SIG-M5 treated with dmso at 0.1 percent for 504 hours (cell line): Measurements from ENCODE around the gene SCYGR4.

Source experiments
- DNase-seq: peaks from one replicate; lab custom pipeline; 2025; ENCODE audit not compliant: unreplicated experiment; lab: John Stamatoyannopoulos, UW

The SCYGR4 gene

DNA sequence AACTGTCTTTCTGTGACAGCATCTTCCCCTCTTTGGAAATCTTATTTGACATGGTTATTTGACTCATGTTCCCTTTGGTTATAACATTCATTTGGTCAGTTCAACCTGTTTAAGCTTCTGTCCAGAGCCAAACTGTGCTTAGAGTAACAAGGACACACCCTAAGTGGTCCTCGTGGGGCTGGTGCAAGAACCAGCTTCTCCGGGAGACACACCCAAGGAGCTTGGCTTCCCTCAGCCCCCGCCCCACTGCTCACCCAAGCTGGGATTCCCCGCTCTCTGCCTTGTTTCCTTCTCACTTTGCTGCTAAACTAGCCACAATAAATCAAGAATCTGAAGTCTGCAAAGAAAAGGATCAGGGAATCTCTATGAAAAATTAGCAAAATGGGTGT, 4.0 kb upstream of the SCYGR4 start:
- DNase-seq, result no peak

DNA sequence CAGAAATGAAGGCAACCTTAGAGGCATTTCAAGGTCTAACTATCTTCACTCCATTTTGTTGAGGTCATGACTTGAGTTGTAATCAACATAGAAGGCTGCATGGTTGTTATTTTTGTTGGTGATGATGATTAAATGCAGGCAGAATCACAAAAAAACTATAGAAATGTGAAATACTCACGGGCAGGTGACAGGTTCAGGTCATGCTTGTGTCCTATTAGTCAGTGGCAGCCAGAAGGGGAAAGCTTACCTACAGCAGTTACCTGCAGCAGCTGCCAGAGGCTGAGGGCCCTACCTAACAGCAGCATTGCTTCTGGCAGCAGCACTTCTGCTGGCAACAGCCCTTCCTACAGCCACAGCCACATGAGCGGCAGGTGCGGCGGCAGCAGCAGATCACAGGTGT, 3.1 kb upstream of the SCYGR4 start:
- DNase-seq, result no peak

DNA sequence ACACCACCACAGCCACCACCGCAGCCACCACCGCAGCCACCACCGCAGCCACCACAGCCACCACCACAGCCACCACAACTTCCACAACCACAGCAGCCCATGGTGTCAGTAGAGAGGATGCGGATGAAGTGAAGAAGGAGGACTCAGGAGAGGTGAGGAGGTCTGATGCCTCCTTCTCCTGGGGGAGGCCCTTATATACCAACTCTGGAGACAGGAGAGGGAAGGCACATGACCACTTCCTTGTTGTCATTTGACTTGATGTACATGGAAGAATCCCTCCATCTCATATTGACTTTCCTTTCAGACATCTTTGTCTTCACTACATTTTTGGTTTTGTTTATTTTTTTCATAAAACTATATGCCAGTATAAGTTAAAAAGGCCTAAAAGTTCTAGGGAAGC, 2.6 kb upstream of the SCYGR4 start, which contains the start of gene SCYGR3:
TSS of gene SCYGR3 (minus strand) at position 101 of the 400 bp plus-strand sequence. CDS start at position 101, 0 bp downstream.
- no peak for DNase-seq

DNA sequence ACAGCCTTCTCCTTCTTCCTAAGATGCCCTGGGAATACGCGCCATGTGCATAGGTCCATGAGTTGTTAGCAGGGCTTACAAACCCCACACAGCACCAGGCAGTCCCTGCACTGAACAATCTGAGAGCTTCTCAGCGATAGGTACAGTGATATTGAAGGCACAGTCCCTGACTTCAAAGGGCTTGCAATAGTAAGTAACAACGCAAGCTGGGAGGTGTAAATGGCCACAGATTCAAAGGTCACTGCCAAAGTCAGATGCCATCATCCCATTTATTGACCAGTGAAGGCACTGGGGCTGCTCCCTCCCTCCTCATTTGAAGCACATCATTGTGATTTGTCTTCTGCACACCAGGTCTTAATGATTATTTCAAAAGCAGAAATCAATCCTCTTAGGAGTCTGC, 2.1 kb upstream of the SCYGR4 start:
- DNase-seq, result no peak

DNA sequence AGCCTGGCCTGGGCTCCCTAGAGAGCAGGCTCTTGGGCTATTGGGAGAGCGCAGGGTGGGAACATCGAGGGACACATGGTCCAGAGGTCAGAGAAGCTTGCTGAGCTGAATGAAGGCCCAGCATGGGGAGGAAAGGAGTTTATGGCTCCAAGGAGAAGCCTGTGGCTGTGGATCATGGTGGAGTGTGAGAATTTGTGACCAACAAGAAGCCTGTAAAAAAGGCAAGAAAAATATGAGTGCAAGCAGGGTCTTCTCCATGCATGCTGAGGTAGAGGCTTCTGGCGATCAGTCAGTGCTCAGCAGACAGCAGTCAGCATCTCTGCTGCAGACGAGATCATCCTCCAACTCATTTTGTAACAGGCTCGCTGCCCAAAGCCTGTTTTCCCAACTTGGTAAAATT, 1.4 kb upstream of the SCYGR4 start:
- DNase-seq, result no peak

DNA sequence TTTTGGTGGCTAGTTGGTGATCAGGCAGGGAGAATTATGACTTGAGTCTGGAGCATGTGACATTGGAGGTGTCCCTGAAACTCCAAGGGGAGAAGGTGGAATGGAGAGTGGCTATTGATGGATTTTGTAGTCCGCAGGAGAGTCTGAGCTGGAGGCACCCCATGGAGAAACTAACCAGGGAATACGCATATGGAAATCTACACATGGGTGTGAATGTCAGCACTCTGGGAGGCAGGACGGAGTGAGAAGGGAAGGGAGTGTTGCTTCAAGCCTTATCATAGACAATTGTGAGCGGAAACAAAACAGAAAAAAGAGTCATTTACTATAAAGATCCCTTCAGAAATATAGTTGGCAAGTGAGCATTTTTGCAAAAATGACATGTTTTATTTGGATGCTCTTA, 667 bp upstream of the SCYGR4 start:
- no peak for DNase-seq

DNA sequence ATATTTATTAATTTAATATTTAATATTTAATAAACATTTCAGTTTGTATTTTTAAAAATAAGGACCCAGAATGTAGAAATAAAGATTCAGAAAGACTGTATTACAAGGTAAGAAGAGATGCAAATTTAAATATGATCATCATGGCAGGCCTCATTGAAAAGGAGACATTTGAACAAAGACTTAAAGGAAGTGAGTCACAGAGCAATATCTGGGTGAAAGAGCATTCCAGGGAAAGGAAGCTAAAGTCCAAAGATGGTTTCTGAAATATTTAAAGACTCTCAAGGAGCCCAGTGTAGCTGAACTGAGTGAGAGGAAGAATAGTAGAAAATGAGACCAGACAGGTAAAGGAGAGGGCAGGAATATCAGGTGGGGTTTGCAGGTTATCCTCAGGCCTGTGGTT, 5.9 kb downstream of the SCYGR4 start:
- no peak for DNase-seq

DNA sequence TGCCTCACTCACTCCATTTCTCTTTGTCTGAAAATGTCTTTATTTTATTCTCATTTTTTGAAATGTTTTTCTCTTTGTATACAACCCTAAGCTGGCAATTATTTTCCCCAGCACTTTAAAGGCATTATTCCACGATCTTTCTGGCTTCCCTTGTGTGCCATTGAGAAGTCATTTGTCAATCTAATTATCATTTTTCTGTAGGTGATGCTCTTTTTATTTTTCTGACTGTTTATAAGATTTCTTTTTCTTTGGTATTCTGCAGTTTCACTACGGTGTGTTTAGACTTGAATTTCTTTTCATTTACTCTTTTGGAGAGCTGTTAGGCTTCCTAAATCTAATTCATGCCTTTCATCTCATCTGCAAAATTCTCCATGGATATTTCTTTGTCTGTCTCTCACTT, 8.1 kb downstream of the SCYGR4 start:
- DNase-seq, result no peak

DNA sequence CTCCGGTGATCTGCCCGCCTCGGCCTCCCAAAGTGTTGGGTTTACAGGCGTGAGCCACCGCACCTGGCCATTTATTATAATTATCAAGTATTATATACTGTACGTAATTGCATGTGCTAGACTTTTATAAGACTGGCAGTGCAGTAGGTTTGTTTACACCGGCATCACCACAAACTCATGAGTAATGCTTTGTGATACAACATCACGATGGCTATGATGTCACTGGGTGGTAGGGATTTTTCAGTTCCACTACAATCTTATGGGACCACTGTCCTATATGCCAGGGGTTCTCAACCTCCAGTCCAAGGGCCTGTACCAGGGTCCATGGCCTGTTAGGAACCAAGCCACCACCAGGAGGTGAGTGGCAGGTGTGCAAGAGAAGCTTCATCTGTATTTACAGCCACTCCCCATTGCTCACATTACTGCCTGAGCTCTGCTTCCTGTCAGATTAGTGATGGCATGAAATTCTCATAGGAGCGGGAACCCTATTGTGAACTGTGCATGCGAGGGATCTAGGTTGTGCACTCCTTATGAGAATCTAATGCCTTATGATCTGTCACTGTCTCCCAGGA, 9.4 kb downstream of the SCYGR4 start:
- no peak for DNase-seq

DNA sequence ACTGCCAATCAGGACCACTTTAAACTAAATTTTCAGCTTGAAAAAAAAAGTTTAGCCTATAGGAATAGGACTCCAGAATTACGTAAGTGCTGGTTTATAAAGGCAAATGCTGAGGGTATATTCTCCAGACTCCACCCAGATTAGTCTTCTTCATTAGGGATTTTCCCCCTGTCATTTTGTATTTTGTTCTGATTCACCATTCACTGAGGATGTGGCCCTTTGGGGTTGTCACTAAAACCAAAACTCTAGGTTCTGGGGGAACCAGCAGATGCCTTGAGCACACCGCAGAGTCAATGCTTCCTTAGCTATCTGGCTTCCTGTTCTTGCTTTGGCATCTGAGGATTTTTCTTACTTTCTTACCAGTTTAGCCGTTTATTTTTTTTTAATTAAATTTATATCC, 10.5 kb downstream of the SCYGR4 start:
- DNase-seq, result no peak

DNA sequence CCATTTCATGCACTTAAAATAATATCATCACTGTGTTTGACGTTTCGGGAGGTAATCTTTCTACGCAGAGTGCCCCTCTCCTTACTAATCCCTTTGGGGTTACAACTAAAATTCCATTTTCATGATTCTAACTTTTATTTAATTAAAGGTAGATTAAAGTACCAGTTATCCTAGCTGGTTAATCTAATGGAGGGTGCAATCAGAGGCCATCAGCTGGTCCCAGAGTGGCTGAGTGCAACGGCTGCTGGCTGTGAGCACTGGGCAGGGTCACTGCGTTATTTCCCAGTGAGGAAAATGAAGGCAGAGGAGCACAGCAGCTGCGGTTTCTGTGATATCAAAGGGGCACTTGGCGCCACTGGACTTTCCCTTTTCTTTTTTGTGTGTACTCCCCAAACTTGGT, 12.1 kb downstream of the SCYGR4 start:
- DNase-seq, result no peak

DNA sequence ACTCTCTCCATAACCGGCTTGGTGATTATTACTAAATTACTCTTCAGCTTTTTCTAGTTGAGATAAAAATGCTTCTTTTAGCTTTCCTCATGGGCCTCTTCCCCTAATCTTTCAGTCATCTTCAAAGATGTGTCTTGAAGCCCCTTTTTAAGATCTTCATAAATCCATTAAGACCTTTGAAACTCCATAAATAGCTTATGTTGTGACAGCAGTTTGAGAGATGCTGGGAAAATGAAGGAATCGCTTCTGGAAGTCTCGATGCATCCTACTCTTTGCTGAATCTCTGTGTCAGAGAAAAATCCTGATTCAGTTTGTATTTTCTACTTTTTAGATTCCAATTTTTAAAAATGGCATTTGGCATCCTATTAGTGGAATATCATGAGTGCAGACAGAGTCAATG, 13.0 kb downstream of the SCYGR4 start:
- no peak for DNase-seq

DNA sequence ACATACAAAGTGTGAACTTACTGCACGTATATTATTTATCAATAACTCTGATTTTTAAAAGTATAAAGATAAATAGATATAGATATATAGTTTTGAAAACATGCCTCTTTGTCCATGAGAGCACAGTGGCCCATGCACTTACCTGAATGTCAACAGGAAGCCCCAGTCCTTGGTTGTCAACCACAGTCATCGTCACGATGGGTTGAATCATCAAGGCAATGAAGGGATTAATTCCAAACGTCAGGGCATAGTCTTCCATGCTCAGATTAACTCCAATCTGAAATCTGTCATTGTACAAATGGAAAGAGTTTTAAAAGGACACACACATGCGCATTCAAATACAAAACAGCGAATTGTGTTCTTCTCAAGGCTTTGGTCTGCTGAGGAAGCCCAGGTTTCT, 15.5 kb downstream of the SCYGR4 start:
- no peak for DNase-seq

DNA sequence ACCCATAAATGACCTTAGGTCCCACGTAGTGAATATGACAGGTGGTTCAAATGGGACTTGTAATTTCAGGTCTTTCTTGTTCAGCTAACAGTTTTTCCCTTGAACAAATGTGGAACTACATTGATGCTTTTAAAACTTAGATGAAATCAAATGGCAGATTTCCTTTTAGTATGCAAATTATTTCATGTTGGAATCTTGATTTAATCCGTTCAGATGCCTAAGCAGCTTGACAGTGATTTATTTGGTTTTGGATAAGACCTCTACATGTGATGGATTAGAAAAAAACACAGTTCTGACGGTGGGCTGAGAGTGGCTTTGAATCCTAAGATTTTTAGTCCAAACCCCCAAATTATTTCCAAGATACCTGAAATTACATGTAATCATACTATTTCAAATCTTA, 16.9 kb downstream of the SCYGR4 start:
- DNase-seq, result no peak

DNA sequence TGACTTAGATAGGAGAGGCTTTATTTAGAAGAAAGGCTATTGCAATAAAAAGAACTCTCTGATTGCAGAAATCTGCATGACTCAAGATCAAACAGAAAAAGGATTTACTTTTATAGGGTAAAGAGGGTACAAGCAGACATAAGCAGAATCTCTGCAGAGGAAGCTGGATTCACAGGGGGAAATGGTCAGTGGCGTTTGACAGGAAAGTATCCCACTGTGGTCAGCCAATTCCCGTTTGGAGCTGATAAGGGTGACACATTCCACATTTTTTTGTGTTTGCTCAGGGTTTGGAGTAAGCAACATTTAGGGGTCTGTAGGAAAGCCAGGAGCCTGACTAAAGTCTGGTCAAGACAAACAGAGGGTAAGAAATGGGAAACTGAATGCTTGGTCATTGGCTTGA, 25.4 kb downstream of the SCYGR4 start:
- DNase-seq, result no peak

DNA sequence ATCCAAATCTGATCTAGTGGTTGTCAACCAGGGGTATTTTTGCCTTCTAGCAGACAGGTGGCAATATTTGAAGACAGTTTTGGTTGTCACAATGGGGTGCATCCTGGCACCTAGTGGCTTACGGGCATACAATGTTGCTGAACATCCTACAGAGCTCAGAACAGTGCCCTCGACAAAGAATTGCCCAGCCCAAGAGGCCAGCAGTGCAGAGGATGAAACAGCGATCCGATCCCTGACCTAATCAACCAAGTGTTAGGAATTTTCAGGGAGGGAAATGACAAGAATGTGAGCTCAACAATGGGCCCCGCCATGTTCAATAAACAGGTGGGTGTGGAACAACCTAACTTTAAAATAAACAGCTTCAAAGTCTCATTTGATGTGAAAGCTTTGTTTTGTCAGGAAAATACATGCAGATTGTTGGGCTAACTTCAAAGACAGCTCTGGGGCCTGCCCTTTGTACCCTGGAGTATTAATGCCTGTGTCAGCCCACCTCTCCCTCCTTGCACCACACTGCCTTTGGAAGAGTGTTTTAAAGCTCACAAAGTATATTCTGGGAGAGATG, 26.8 kb downstream of the SCYGR4 start:
- no peak for DNase-seq

DNA sequence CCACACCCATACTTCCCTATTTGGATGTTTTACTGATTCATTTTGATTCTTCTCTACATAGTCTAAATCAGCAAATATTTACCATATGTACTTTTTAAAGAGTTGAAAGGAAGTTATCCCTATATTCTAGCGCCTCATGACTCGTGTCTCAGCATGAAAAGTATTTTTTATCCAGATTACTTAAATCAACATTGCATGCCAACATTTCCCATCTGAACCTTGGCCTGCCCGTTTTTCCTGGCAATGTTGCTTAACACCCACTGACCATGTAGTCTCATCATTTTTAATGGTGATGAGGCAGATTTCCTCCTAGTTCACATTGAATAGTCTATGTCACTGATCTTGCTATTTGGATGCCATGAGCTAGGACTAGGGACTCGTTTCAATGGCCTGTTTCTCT, 36.1 kb downstream of the SCYGR4 start:
- DNase-seq, result no peak

DNA sequence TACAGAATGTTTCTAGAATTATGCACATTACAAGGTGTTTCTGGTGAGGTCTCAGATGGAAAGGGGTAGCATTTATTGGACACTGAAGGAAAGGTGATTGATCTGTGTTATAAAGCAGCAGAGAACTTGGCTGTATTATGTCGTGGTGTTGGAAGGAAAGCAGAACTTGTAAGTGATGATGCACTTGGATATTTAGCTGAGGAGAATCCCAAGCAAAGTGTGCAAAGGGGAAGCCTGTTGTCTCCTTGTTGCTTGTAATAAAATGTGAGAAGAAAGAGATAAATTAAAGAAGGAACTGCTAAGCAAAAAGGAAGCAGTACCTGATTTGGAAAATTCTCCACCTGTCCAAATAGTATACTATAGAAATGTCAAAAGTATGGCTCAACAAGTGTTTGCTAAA, 37.1 kb downstream of the SCYGR4 start:
- no peak for DNase-seq

DNA sequence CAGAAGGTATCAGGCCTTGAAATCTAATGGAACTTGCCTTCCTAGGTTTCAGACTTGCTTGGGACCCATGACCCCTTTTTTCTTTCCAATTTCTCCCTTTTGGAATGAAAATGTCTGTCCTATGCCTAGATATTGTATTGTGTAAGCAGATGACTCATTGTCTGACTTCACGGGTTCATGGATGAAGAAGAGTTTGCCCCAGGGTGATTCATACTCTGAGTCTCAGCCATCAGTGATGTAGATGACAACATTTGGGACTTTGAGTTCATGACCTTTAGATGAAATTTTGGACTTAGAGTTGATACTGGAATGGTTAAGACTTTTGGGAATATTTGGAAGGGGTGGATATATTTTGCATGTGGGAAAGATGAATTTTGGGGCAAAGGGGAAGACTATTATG, 38.2 kb downstream of the SCYGR4 start:
- peak; percentile 54 for DNase-seq

DNA sequence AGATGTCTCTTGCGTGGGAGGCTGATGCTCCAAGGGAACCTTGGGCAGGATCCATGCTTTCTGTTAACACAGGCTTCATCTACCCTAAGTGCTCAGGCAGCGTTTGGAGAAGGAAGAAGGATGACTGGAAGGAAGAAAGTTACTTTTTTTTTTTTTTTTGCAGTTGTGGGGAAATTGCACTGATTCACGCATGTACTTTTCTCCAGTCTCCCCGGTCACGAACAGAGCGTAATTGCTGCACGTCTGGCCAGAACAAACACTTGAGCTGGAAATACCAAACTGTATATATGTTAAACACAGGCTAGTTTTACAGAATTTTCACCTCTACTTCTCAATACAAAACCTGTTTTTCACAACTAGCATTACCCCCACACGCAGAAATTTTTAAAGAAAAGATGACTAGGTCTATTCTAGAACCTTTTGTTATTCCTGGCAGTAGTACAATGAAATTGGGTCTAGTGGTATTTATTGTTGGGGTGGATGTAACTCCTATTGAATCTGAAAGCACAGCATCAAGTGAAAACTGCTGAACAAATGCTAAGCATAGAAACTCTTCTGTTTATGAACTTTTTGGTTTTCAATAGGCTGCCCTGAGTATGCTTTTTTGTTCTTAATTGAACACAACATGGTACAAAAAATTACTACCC, 40.0 kb downstream of the SCYGR4 start:
- no peak for DNase-seq

DNA sequence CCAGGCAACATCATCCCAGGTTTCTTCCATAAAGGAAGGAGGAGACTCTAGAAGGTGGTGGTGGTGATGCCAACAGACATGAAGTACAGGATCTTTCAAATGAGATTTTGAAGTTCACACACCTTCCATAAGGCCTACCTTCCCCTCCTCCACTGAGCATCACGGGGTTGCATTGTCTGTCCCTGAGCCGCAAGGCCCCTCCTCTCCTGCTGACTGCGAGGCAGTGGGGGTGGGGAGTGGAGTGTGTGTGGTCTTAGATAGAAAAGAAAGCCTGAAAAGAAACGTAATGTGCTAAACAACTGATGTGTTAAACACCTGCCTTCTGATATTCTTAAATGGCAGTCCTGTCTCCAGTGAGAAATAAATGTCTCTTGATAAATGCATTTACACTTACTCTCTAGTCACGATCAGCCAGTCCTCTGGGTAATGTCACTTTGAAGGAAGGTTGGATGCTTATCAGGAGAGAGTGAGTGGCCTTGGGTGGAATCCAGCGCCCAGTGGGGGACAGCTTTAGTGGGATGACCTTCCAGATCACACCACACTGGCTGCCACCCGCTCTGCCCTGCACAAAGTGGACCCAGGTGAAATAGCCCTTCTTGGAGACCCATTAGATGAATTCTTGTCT, 43.8 kb downstream of the SCYGR4 start:
- DNase-seq, result no peak

DNA sequence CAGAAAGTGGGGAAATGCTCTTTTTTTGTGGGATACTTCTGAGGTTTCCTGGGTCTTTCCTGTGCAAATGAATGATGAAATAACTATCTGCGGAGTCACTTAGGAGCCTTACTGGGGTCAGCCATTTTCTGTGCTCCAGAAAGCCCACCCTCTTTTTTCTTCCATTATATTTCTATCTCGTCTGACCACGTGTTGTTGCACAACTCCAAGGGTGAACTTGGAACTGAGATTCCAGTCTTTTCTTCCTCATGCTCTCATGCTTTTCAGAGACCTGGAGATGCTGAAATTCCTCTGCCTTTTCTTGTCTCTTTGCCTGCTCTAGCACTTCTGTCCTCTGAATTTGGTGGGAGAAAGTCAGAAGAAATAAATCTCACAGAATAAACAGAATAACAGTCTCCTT, 44.5 kb downstream of the SCYGR4 start:
- DNase-seq, result no peak
